ENCODE results near the gene RPP38. TPM values are rescaled to one million over a fixed set of nuclear protein-coding genes. Genes with fewer than 3 reads are reported as not detected.

Gene RPP38
- total and polyA plus RNA-seq, 2 of the 8 experiments (the other 6 are each of a cell fraction or from before 2014, with no cell fraction given) = 20.8 to 23.3 TPM

DNA sequence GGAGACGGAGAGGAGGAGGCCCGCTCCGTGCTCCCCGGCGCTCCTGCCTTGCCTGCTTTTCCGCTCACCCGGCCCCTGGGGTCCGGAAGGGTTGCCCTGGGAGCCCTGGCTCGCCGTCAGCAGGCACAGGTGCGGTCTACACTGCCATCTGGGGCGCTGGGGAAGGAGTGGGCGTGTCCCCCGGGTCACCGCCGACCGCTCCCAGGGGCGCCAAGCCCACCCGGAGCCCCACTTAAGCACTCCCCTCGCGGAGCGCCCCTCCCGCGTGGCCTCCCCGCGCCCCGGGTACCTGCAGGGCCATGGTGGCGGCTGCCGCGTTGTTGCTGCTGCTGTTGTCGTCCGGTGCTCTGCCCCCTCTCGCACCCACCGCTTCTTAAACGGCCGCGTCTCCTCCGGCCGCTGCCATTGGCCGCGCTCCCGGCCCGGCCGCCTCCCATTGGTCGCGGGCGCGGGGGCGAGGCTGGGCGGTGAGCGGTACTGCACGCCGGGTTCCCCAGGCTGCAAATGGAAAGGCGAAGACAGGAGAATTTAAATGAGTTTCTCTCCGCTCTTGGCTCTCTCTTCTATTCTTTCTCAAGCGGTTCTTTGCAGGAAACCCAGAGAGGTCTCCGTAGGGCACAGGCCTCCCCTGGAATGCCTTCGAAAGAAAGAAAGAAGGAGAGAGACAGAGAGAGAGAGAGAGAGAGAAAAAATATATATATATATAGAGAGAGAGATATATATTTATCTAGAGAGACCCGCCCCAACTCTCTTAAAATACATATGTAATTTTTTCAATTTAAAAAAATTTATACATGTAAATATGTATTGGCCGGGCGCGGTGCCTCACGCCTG is 8.5 kb upstream of the RPP38 start, which contains the start of gene ACBD7 (continued):
- TF ChIP-seq EGR1 (IDR thresholded peaks at IDR 0.05; ENCODE audit: borderline replicate concordance, low read depth, low read length) (peak; percentile 51; the same call in 1 of the 2 replicates), ATF3 (IDR thresholded peaks at IDR 0.05; ENCODE audit: insufficient read depth, low read depth, low read length) (no peak), SIRT6 (IDR thresholded peaks at IDR 0.05; ENCODE audit: low read length) (no peak), POLR2AphosphoS5 (IDR thresholded peaks at IDR 0.05; ENCODE audit: low read depth, low read length) (peak; percentile 88), RXRA (IDR thresholded peaks at IDR 0.05; ENCODE audit: insufficient read depth, low read depth, low read length) (no peak), USF2 (IDR thresholded peaks at IDR 0.05; ENCODE audit: low read length) (no peak), SIX5 (IDR thresholded peaks at IDR 0.05; ENCODE audit: low read depth, low read length) (no peak), CREB1 (IDR thresholded peaks at IDR 0.05) (peak; percentile 7; the same call in 1 of the 2 replicates), SP2 (IDR thresholded peaks at IDR 0.05; ENCODE audit: low read length) (no peak), KDM4A (IDR thresholded peaks at IDR 0.05; ENCODE audit: low read depth, low read length, severe bottlenecking) (peak; percentile 91), RFX5 (IDR thresholded peaks at IDR 0.05; ENCODE audit: borderline replicate concordance, low read depth, low read length) (no peak), CBX5 (IDR thresholded peaks at IDR 0.05; ENCODE audit: low read depth, low read length) (no peak), MAFK (IDR thresholded peaks at IDR 0.05; ENCODE audit: low read depth, low read length) (no peak), SAP30 (IDR thresholded peaks at IDR 0.05; ENCODE audit: insufficient read depth, insufficient replicate concordance, low read length) (no peak), JUN (IDR thresholded peaks at IDR 0.05; ENCODE audit: low read depth, low read length) (no peak), TAF1 (IDR thresholded peaks at IDR 0.05; ENCODE audit: low read depth, low read length) (peak; percentile 79), POLR2A (IDR thresholded peaks at IDR 0.05; ENCODE audit: control extremely low read depth in 1 of 2, low read depth in 2 of 2, low read length in 2 of 2) (peak; percentile 56 to 87), JUND (IDR thresholded peaks at IDR 0.05; ENCODE audit: low read length) (no peak), KDM1A (IDR thresholded peaks at IDR 0.05; ENCODE audit: borderline replicate concordance, low read length) (peak; percentile 31; the same call in 1 of the 2 replicates)
- TF ChIP-seq, protein P1, sequence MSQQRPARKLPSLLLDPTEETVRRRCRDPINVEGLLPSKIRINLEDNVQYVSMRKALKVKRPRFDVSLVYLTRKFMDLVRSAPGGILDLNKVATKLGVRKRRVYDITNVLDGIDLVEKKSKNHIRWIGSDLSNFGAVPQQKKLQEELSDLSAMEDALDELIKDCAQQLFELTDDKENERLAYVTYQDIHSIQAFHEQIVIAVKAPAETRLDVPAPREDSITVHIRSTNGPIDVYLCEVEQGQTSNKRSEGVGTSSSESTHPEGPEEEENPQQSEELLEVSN (IDR thresholded peaks at IDR 0.05) = peak; percentile 50
